HepG2 (cell line): Measurements from ENCODE around the gene CFAP92. TPM values are rescaled to one million over a fixed set of nuclear protein-coding genes. Genes with fewer than 3 reads are reported as not detected.

Experiments used
- ATAC-seq: fragments of 200-7000 bp; cut with Tn5 transposase; 3 replicates; pipeline ENCODE4 v1.9.1; 2020; ENCODE audit warnings: mild to moderate bottlenecking, moderate library complexity
- BruUV-seq: library from RNA; stranded (reverse); fragments of 400-500 nt; replicated peaks from 2 replicates; lab custom pipeline; 2021; lab: Mats Ljungman, UMichigan
- CTCF ChIA-PET: fragments of 300-600 bp; formaldehyde crosslinking; extraction: SDS; loops from one replicate; lab custom pipeline; 2021; ENCODE audit warnings: low total read pairs, inconsistent platforms, low intra/inter-chr PET ratio; lab: Yijun Ruan, JAX
- POLR2A ChIA-PET: fragments of 350-600 bp; sonication (Branson Sonifier 250); formaldehyde crosslinking; loops from one replicate; lab custom pipeline; 2020; ENCODE audit warnings: antibody characterized with exemption, inconsistent platforms; lab: Yijun Ruan, JAX
- DNase-seq: peaks from one replicate; pipeline ENCODE4 v3.0.0-alpha.2; 2015; ENCODE audit warnings: low spot score
- FAIRE-seq: peaks from 3 replicates; lab custom pipeline; 2011; peaks lifted over from hg19 to GRCh38; lab: Jason Lieb, UNC
- H2AFZ ChIP-seq: one replicate; pipeline ENCODE4 v1.6.1; 2011; ENCODE audit warnings: low read length, inconsistent platforms
- H3K27ac ChIP-seq: fragments of 300-600 bp; 3 replicates; pipeline ENCODE4 v1.8.0; 2011; ENCODE audit warnings: mixed run types, mild to moderate bottlenecking, mixed read lengths, low read length, inconsistent platforms; ENCODE audit not compliant: insufficient read depth; ENCODE audit errors: extremely low read length
- H3K27me3 ChIP-seq, 2 experiments: fragments of 200-600 bp in 1 of 2; 2 replicates in 1 of 2; 3 replicates in 1 of 2; pipeline versions ENCODE4 v1.6.0 to v1.8.0; 2011; ENCODE audit warnings: low read length in 2 of 2, mild to moderate bottlenecking in 2 of 2, moderate library complexity in 2 of 2, inconsistent platforms in 1 of 2; ENCODE audit not compliant: insufficient read depth in 2 of 2, control insufficient read depth in 1 of 2
- H3K36me3 ChIP-seq, 2 experiments: fragments of 200-600 bp in 1 of 2; replicated peaks in 1 of 2; 2 replicates in 1 of 2; 3 replicates in 1 of 2; pipeline versions ENCODE4 v1.5.1 to v1.8.0; 2011; ENCODE audit warnings: low read length in 2 of 2, inconsistent platforms in 1 of 2; ENCODE audit not compliant: insufficient read depth in 2 of 2, control insufficient read depth in 1 of 2
- H3K4me1 ChIP-seq: 2 replicates; pipeline ENCODE4 v1.5.1; 2012; ENCODE audit warnings: low read length, inconsistent platforms; ENCODE audit not compliant: insufficient read depth
- H3K4me2 ChIP-seq: 2 replicates; pipeline ENCODE4 v1.6.0; 2011; ENCODE audit warnings: low read depth, low read length, inconsistent platforms
- H3K4me3 ChIP-seq, 3 experiments: fragments of 200-600 bp in 1 of 3; sonication (generic), shearing (Covaris generic) in 1 of 3; replicated peaks in 1 of 3; 2 replicates each; pipeline ENCODE4 v1.5.1; 2011 to 2016; ENCODE audit warnings: low read length in 3 of 3, inconsistent platforms in 2 of 3, low read depth in 2 of 3, mild to moderate bottlenecking in 2 of 3, control low read depth in 1 of 3, mixed read lengths in 1 of 3; ENCODE audit not compliant: insufficient read depth in 1 of 3
- H3K79me2 ChIP-seq: one replicate; pipeline ENCODE4 v1.6.1; 2011; ENCODE audit warnings: low read length, inconsistent platforms; ENCODE audit not compliant: insufficient read depth
- H3K9ac ChIP-seq: 2 replicates; pipeline ENCODE4 v1.6.0; 2011; ENCODE audit warnings: mild to moderate bottlenecking, low read depth, low read length, inconsistent platforms; ENCODE audit not compliant: insufficient read depth
- H3K9me3 ChIP-seq: 2 replicates; pipeline ENCODE4 v1.5.1; 2012; ENCODE audit warnings: mild to moderate bottlenecking, low read length
- H4K20me1 ChIP-seq: 2 replicates; pipeline ENCODE4 v1.6.0; 2011; ENCODE audit warnings: inconsistent platforms, mild to moderate bottlenecking, low read length, moderate library complexity; ENCODE audit not compliant: insufficient read depth
- CC2D1A ChIP-seq: sonication (generic); formaldehyde crosslinking; IDR thresholded peaks from 2 replicates; pipeline ENCODE4 v1.8.1; 2023; ENCODE audit warnings: mild to moderate bottlenecking, missing genetic modification reagents
- FOXP1 ChIP-seq, 2 experiments: fragments of 450-650 bp in 1 of 2; IDR thresholded peaks; 2 replicates each; pipeline ENCODE4 v1.6.1; 2017 to 2018; ENCODE audit warnings: antibody characterized with exemption in 1 of 2
- HCFC1 ChIP-seq: fragments of 150-350 bp; IDR thresholded peaks from 2 replicates; pipeline ENCODE4 v1.6.1; 2014; ENCODE audit warnings: low read depth, low read length
- MXI1 ChIP-seq: IDR thresholded peaks from 3 replicates; pipeline ENCODE4 v1.6.1; 2012; ENCODE audit warnings: low read depth, low read length, inconsistent platforms, borderline replicate concordance
- RAD21 ChIP-seq: fragments of 450-650 bp; formaldehyde crosslinking; IDR thresholded peaks from 2 replicates; pipeline ENCODE4 v1.5.0; 2020; ENCODE audit warnings: mild to moderate bottlenecking
- SCMH1 ChIP-seq: sonication (generic); formaldehyde crosslinking; IDR thresholded peaks from 2 replicates; pipeline ENCODE4 v1.9.0; 2021; ENCODE audit warnings: missing genetic modification reagents, mild to moderate bottlenecking, borderline replicate concordance
- SKI ChIP-seq: fragments of 450-650 bp; IDR thresholded peaks from one replicate; pipeline ENCODE4 v1.6.1; 2018; ENCODE audit warnings: mild to moderate bottlenecking; ENCODE audit not compliant: partially characterized antibody
- SMARCC2 ChIP-seq: fragments of 450-650 bp; IDR thresholded peaks from 2 replicates; pipeline ENCODE4 v1.6.1; 2017; ENCODE audit warnings: antibody characterized with exemption, mild to moderate bottlenecking
- SMC3 ChIP-seq: IDR thresholded peaks from 2 replicates; pipeline ENCODE4 v1.6.1; 2011; ENCODE audit warnings: low read length, improper control_type of control experiment
- STAG1 ChIP-seq: sonication (generic); formaldehyde crosslinking; IDR thresholded peaks from 2 replicates; pipeline ENCODE4 v1.4.0; 2020; ENCODE audit warnings: missing genetic modification reagents
- ZNF124 ChIP-seq: sonication (generic); formaldehyde crosslinking; IDR thresholded peaks from 2 replicates; pipeline ENCODE4 v1.4.0; 2020; ENCODE audit warnings: missing genetic modification reagents
- ZNF441 ChIP-seq: sonication (generic); formaldehyde crosslinking; IDR thresholded peaks from 2 replicates; pipeline ENCODE4 v1.7.0; 2021; ENCODE audit warnings: missing genetic modification reagents, borderline replicate concordance
- ZNF562 ChIP-seq: sonication (generic); formaldehyde crosslinking; IDR thresholded peaks from 2 replicates; pipeline ENCODE4 v1.8.0; 2022; ENCODE audit warnings: missing genetic modification reagents, borderline replicate concordance
- ZNF572 ChIP-seq: sonication (generic); formaldehyde crosslinking; IDR thresholded peaks from 2 replicates; pipeline ENCODE4 v1.5.1; 2020; ENCODE audit warnings: mild to moderate bottlenecking, missing genetic modification reagents
- ZSCAN25 ChIP-seq: sonication (generic); formaldehyde crosslinking; IDR thresholded peaks from 2 replicates; pipeline ENCODE4 v1.8.0; 2022; ENCODE audit warnings: mild to moderate bottlenecking, missing genetic modification reagents
- WGBS: methylation state at CpG from one replicate; pipeline ENCODE4 v1.1.6; 2017; ENCODE audit warnings: low lambda C conversion rate; 5-methylcytosine and 5-hydroxymethylcytosine counted together
- in situ Hi-C: cut with HindIII; loops from 2 replicates; pipeline ENCODE4 v1.10.0; 2017; ENCODE audit warnings: low pct_unique_long_range_greater_than_20kb; ENCODE audit not compliant: extremely low pct_ligation_motif_present
- intact Hi-C: fragments of 100-400 bp; cut with micrococcal nuclease; formaldehyde crosslinking; loops from one replicate; pipeline ENCODE4 v1.10.0; 2022; ENCODE audit not compliant: unreplicated experiment
- polyA plus RNA-seq, 8 experiments: library from polyadenylated mRNA; depleted of rRNA in 3 of 8; stranded (reverse) in 7 of 8; unstranded in 1 of 8; fragments of >200 nt; fragmentation: Illumina TruSeq in 4 of 8; extraction: Trizol in 4 of 8; gene quantifications; 2 replicates each; pipeline versions ENCODE4 v1.2.1 to v1.2.3, GENCODE V29; 2011 to 2016; ENCODE audit warnings: low read depth in 4 of 8, missing spikeins in 1 of 8, mixed read lengths in 1 of 8; ENCODE audit not compliant: insufficient read depth in 1 of 8
- total RNA-seq, 5 experiments: library from RNA; depleted of rRNA; stranded (reverse); fragments of >200 nt; fragmentation: Illumina TruSeq; extraction: Trizol; gene quantifications; 2 replicates each; pipeline ENCODE4 v1.2.3, GENCODE V29; 2016; ENCODE audit warnings: low read depth in 1 of 5
- TF ChIP-seq, protein P1 (sequence below): sonication (generic); formaldehyde crosslinking; conservative IDR thresholded peaks from 2 replicates; pipeline ENCODE4 v1.4.0; 2020; ENCODE audit warnings: mild to moderate bottlenecking, missing genetic modification reagents, moderate library complexity
- TF ChIP-seq, protein P2 (sequence below): sonication (generic); formaldehyde crosslinking; conservative IDR thresholded peaks from 2 replicates; pipeline ENCODE4 v1.8.1; 2023; ENCODE audit warnings: missing genetic modification reagents
- TF ChIP-seq, protein P3 (sequence below), 2 experiments: fragments of 450-650 bp in 1 of 2; sonication (generic) in 1 of 2; formaldehyde crosslinking; IDR thresholded peaks; 2 replicates each; pipeline versions ENCODE4 v1.5.0 to v1.8.0; 2020 to 2022; ENCODE audit warnings: mild to moderate bottlenecking in 1 of 2, missing genetic modification reagents in 1 of 2

Gene CFAP92
- total and polyA plus RNA-seq, 2 of the 13 experiments (the other 11 are each of a cell fraction or from before 2014, with no cell fraction given): 0.18 to 0.46 TPM

DNA sequence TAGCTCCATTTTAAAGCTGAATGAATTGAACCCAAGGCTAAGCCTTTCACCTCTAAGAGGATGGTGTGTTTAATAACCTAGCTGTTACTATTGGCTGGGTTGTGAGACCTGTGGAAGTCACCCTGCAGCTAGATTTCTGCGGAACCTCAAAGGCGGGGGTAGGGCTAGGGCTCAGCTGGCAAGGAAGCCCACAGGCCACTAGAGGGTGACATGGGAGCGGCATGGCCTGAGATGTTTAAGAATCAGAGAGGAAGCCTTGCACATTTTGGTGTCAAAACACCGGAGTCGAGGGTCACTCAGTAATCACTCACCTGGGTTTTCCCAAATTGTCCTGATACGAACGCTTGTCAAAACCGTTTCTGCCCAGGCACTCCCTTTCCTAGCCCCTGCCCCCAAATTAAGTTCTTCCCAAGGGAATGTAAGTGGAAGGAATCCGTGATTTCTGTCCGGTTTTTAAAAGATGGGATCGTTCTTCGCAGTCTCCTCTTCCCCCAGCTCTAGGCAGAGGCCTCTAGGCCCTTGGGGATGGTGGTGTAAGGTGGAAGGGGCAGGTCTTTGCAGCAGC is 118.2 kb downstream of the CFAP92 start (continued):
- TF ChIP-seq MXI1: no peak
- 0 out of 2 replicates have a peak, but pooled peaks have one; percentile 42 for TF ChIP-seq RAD21 (CRISPR knock-in tag)
- TF ChIP-seq STAG1 (CRISPR knock-in tag): peak; percentile 76
- TF ChIP-seq SMC3: peak; percentile 29; the same call in 1 of the 2 replicates
- no peak for TF ChIP-seq FOXP1 (IDR thresholded peaks at IDR 0.05)
- no peak for TF ChIP-seq FOXP1 (CRISPR knock-in tag; IDR thresholded peaks at IDR 0.05)

DNA sequence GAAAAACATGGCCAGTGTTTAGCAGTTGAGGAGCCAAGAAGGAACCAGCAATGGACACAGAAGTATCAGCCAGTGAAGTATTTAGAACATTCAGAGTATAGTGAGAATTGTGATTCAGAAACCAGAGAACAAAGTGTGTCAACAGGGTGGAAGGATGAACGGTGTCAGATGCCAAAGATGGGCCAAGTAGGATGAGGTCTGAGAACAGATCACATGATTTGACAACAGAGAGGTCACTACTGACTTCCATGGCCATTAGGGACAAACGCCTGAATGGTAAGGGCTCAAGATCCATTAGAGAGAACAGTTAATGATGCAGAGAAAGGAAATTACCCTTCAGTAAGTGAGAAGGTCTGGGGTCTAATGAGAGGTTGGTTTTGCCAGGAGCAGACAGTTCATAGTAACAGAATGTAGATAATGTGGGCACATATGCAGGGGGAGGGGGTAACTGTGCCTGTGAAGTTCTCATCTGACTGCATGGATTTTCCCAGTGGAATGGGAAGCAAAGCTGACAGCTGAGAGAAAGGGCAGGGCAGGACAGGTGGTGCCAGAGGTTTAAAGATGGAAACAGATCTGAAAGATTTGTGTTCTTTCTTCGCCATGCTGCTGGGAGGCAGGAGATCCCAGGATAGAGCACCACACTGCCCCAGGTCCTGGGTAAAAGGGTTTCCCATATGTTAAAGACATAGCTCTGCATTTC is 119.2 kb downstream of the CFAP92 start:
- no peak overlapping the region for H2AFZ ChIP-seq
- H3K9ac ChIP-seq: no peak overlapping the region
- H3K9me3 ChIP-seq: no peaks in the 10 kb centered on the region
- H3K79me2 ChIP-seq: peaks cover 14% of the 10 kb centered on the region
- BruUV-seq: no TSS peak
- WGBS: 38% methylated on average over 3 of the region's 3 CpGs
- FAIRE-seq (no peak), DNase-seq (no peak), ATAC-seq (no peak)
- ChIA-PET CTCF (interaction anchor here (1.6 kb wide), 1 partner anchor 76 kb away, joined by 7 read pairs; no protein-coding TSS in a partner anchor), POLR2A (no interaction called here)
- H4K20me1 ChIP-seq: no peaks in the 10 kb centered on the region
- H3K4me1 ChIP-seq: peaks cover 19% of the 10 kb centered on the region
- in situ Hi-C loops: no loop called here
- no peak overlapping the region for H3K4me2 ChIP-seq
- H3K36me3 ChIP-seq: no peaks in the 10 kb centered on the region
- intact Hi-C loops: loop anchor here (5.0 kb wide), 1 partner anchor 78 kb away; no protein-coding TSS in a partner anchor
- H3K4me3 ChIP-seq: no peak overlapping the region
- no peak overlapping the region for H3K27ac ChIP-seq
- H3K27me3 ChIP-seq: peaks cover 0 to 6% of the 10 kb centered on the region in 2 experiments; a peak in 1 of 5 replicates
- no peak for TF ChIP-seq CC2D1A (CRISPR knock-in tag)
- TF ChIP-seq ZSCAN25 (CRISPR knock-in tag): no peak
- TF ChIP-seq, protein P1, sequence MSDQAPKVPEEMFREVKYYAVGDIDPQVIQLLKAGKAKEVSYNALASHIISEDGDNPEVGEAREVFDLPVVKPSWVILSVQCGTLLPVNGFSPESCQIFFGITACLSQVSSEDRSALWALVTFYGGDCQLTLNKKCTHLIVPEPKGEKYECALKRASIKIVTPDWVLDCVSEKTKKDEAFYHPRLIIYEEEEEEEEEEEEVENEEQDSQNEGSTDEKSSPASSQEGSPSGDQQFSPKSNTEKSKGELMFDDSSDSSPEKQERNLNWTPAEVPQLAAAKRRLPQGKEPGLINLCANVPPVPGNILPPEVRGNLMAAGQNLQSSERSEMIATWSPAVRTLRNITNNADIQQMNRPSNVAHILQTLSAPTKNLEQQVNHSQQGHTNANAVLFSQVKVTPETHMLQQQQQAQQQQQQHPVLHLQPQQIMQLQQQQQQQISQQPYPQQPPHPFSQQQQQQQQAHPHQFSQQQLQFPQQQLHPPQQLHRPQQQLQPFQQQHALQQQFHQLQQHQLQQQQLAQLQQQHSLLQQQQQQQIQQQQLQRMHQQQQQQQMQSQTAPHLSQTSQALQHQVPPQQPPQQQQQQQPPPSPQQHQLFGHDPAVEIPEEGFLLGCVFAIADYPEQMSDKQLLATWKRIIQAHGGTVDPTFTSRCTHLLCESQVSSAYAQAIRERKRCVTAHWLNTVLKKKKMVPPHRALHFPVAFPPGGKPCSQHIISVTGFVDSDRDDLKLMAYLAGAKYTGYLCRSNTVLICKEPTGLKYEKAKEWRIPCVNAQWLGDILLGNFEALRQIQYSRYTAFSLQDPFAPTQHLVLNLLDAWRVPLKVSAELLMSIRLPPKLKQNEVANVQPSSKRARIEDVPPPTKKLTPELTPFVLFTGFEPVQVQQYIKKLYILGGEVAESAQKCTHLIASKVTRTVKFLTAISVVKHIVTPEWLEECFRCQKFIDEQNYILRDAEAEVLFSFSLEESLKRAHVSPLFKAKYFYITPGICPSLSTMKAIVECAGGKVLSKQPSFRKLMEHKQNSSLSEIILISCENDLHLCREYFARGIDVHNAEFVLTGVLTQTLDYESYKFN (CRISPR knock-in tag): no peak
- no peak for TF ChIP-seq ZNF562 (CRISPR knock-in tag)
- no peak for TF ChIP-seq SKI
- TF ChIP-seq ZNF441: no peak
- TF ChIP-seq ZNF572 (CRISPR knock-in tag): no peak
- TF ChIP-seq ZNF124: no peak
- no peak for TF ChIP-seq HCFC1
- TF ChIP-seq SCMH1: no peak
- TF ChIP-seq SMARCC2: no peak
- TF ChIP-seq, protein P2, sequence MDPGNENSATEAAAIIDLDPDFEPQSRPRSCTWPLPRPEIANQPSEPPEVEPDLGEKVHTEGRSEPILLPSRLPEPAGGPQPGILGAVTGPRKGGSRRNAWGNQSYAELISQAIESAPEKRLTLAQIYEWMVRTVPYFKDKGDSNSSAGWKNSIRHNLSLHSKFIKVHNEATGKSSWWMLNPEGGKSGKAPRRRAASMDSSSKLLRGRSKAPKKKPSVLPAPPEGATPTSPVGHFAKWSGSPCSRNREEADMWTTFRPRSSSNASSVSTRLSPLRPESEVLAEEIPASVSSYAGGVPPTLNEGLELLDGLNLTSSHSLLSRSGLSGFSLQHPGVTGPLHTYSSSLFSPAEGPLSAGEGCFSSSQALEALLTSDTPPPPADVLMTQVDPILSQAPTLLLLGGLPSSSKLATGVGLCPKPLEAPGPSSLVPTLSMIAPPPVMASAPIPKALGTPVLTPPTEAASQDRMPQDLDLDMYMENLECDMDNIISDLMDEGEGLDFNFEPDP (CRISPR knock-in tag): no peak
- TF ChIP-seq, protein P3, sequence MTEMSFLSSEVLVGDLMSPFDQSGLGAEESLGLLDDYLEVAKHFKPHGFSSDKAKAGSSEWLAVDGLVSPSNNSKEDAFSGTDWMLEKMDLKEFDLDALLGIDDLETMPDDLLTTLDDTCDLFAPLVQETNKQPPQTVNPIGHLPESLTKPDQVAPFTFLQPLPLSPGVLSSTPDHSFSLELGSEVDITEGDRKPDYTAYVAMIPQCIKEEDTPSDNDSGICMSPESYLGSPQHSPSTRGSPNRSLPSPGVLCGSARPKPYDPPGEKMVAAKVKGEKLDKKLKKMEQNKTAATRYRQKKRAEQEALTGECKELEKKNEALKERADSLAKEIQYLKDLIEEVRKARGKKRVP (CRISPR knock-in tag; IDR thresholded peaks at IDR 0.05): no peak
